Measurements from ENCODE around the gene TMEM144. TPM values are rescaled to one million over a fixed set of nuclear protein-coding genes. Genes with fewer than 3 reads are reported as not detected.

Gene TMEM144
- total RNA-seq, 1 experiment from 2014 or later = 17.9 TPM

DNA sequence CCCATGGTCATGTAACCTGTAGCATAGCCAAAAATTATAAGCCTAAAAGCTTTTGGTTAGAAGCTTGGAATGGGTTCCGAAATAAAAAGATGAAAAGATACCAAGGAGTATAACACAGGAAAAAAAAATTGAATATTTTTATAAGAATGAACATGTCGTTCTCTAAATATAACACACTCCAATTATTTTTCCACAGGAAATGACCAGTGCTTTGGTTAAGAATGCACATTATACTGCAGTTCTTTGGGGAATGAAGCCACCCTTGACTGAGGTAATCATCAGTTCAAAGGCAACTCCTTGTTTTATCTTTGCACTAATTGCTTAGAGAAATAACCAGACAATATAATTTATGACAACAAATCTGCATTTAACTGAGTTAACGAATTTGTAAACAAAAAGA lies 30.8 kb upstream of the TMEM144 start:
- no peak overlapping the region for H3K4me3 ChIP-seq (ENCODE audit: low read depth, low read length)

DNA sequence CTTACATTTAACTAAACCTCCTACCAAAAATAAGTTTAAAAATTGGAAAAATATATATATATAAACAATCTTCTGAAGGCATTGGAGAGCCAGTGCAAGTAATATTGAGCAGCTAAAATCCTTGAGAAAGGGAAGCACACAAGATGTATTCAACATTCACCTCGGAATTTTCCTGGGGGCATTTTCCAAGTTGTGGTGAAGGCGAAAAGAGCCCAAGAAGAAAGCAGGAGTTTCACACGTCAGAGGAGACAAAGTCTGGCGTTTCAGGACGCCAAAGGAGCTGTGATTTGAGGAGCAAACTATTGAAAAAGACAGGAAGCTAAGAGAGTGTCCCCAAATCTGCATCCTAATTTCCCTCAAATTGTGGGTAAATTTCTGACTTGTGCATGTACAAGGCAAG lies 28.4 kb upstream of the TMEM144 start:
- Mint-ChIP-seq H3K27me3 (ENCODE audit: insufficient read depth, unreplicated experiment) (no peaks in the 10 kb centered on the region), H3K4me1 (ENCODE audit: low read depth, unreplicated experiment) (peaks cover 1% of the 10 kb centered on the region), H3K9me3 (ENCODE audit: unreplicated experiment) (no peaks in the 10 kb centered on the region), H3K4me3 (ENCODE audit: unreplicated experiment) (no peak overlapping the region), H3K36me3 (ENCODE audit: insufficient read depth, unreplicated experiment) (peaks cover 23% of the 10 kb centered on the region), H3K27ac (ENCODE audit: unreplicated experiment) (no peak overlapping the region)
- ChIA-PET CTCF (no interaction called here), POLR2A (no interaction called here)
- BruUV-seq (replicated peaks) = no TSS peak
- intact Hi-C loops (cut with micrococcal nuclease; ENCODE audit: unreplicated experiment) = no loop called here
- no peak for DNase-seq
- no peaks in the 10 kb centered on the region for H3K9me3 ChIP-seq
- H3K27me3 ChIP-seq (replicated peaks; ENCODE audit: control insufficient read depth, insufficient read depth, low read length) = no peaks in the 10 kb centered on the region
- TF ChIP-seq, protein P1, sequence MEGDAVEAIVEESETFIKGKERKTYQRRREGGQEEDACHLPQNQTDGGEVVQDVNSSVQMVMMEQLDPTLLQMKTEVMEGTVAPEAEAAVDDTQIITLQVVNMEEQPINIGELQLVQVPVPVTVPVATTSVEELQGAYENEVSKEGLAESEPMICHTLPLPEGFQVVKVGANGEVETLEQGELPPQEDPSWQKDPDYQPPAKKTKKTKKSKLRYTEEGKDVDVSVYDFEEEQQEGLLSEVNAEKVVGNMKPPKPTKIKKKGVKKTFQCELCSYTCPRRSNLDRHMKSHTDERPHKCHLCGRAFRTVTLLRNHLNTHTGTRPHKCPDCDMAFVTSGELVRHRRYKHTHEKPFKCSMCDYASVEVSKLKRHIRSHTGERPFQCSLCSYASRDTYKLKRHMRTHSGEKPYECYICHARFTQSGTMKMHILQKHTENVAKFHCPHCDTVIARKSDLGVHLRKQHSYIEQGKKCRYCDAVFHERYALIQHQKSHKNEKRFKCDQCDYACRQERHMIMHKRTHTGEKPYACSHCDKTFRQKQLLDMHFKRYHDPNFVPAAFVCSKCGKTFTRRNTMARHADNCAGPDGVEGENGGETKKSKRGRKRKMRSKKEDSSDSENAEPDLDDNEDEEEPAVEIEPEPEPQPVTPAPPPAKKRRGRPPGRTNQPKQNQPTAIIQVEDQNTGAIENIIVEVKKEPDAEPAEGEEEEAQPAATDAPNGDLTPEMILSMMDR (IDR thresholded peaks at IDR 0.05; ENCODE audit: insufficient read depth in 1 of 2, low read depth in 1 of 2, low read length in 1 of 2, severe bottlenecking in 1 of 2, unreplicated experiment in 1 of 2) = no peak
- H3K36me3 ChIP-seq (ENCODE audit: control insufficient read depth, insufficient read depth, low read length) = no peaks in the 10 kb centered on the region
- H3K4me1 ChIP-seq = peaks cover under 1% of the 10 kb centered on the region; the same call in 1 of the 2 replicates
- H3K4me3 ChIP-seq (ENCODE audit: low read depth, low read length) = no peak overlapping the region

More for the DNA sequence above, 30.8 kb upstream of the TMEM144 start:
- peaks cover 8% of the 10 kb centered on the region for H3K4me1 ChIP-seq
- H3K36me3 ChIP-seq (ENCODE audit: control insufficient read depth, insufficient read depth, low read length) = no peaks in the 10 kb centered on the region
- Mint-ChIP-seq H3K36me3 (ENCODE audit: insufficient read depth, unreplicated experiment) (peaks cover 23% of the 10 kb centered on the region), H3K27me3 (ENCODE audit: insufficient read depth, unreplicated experiment) (no peaks in the 10 kb centered on the region), H3K27ac (ENCODE audit: unreplicated experiment) (no peak overlapping the region), H3K9me3 (ENCODE audit: unreplicated experiment) (no peaks in the 10 kb centered on the region), H3K4me3 (ENCODE audit: unreplicated experiment) (no peak overlapping the region), H3K4me1 (ENCODE audit: low read depth, unreplicated experiment) (peaks cover 14% of the 10 kb centered on the region)
- no TSS peak for BruUV-seq (replicated peaks)
- TF ChIP-seq, protein P1 (IDR thresholded peaks at IDR 0.05; ENCODE audit: insufficient read depth in 1 of 2, low read depth in 1 of 2, low read length in 1 of 2, severe bottlenecking in 1 of 2, unreplicated experiment in 1 of 2) = no peak
- H3K27me3 ChIP-seq (replicated peaks; ENCODE audit: control insufficient read depth, insufficient read depth, low read length) = no peaks in the 10 kb centered on the region
- DNase-seq = no peak
- ChIA-PET POLR2A (no interaction called here), CTCF (no interaction called here)
- no peaks in the 10 kb centered on the region for H3K9me3 ChIP-seq
- intact Hi-C loops (cut with micrococcal nuclease; ENCODE audit: unreplicated experiment) = no loop called here

DNA sequence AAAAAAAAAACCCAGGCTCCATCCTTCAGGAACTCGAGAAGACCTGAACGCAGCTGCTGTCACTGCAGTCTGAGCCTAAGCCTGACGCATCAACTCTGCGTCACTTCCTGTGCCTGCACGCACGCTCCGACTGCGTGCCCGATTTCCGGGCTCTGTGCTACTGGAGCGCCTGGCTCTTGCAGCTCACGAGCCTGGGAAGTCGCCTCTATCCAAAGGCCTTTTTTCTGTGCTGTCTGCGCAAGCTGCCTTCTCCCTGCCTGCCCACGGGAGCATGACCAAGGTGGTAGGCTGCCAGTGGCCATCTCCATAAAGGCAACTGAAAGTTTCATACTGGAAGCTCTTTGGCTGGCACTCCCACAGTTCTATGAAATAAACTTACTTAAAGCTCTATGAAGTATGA lies 27.6 kb upstream of the TMEM144 start:
- H3K27ac Mint-ChIP-seq (ENCODE audit: unreplicated experiment) = no peak overlapping the region
- ChIA-PET CTCF (interaction anchor here (0.6 kb wide), 1 partner anchor 10 kb away, joined by 3 read pairs; no protein-coding TSS in a partner anchor), POLR2A (no interaction called here)
- BruUV-seq (replicated peaks) = no TSS peak
- Histone ChIP-seq H3K4me1 (no peaks in the 10 kb centered on the region), H3K27me3 (replicated peaks; ENCODE audit: control insufficient read depth, insufficient read depth, low read length) (no peaks in the 10 kb centered on the region), H3K4me3 (ENCODE audit: low read depth, low read length) (no peak overlapping the region), H3K9me3 (no peaks in the 10 kb centered on the region), H3K36me3 (ENCODE audit: control insufficient read depth, insufficient read depth, low read length) (no peaks in the 10 kb centered on the region)
- intact Hi-C loops (cut with micrococcal nuclease; ENCODE audit: unreplicated experiment) = no loop called here
- H3K36me3 Mint-ChIP-seq (ENCODE audit: insufficient read depth, unreplicated experiment) = peaks cover 17% of the 10 kb centered on the region
- DNase-seq = no peak
- no peaks in the 10 kb centered on the region for H3K27me3 Mint-ChIP-seq (ENCODE audit: insufficient read depth, unreplicated experiment)
- no peaks in the 10 kb centered on the region for H3K9me3 Mint-ChIP-seq (ENCODE audit: unreplicated experiment)
- H3K4me1 Mint-ChIP-seq (ENCODE audit: low read depth, unreplicated experiment) = no peaks in the 10 kb centered on the region
- no peak overlapping the region for H3K4me3 Mint-ChIP-seq (ENCODE audit: unreplicated experiment)
- TF ChIP-seq, protein P1 (IDR thresholded peaks at IDR 0.05; ENCODE audit: insufficient read depth in 1 of 2, low read depth in 1 of 2, low read length in 1 of 2, severe bottlenecking in 1 of 2, unreplicated experiment in 1 of 2) = no peak

All from Caco-2 (cell line).